ENCODE measurements around the gene AKAP7.

- TF ChIP-seq POLR2A (IDR thresholded peaks at IDR 0.05; ENCODE audit: low read length) (no peak), GATA1 (IDR thresholded peaks at IDR 0.05; ENCODE audit: low read depth, low read length) (no peak)
Measured at GRCh38 chr6:131225959-131226358, 90.7 kb downstream of the AKAP7 start.
